D721Med (cell line): Measurements from ENCODE around the gene CTXND2.
"Not testable (repeated sequence)": the region's sequence is repeated elsewhere in the genome, so short reads cannot be mapped to it uniquely, and the experiment has no call there.

Source experiments
- DNase-seq: peaks from one replicate; pipeline ENCODE4 v3.0.0; 2011; ENCODE audit warnings: low spot score; ENCODE audit not compliant: insufficient read length
- FAIRE-seq: peaks from 2 replicates; lab custom pipeline; 2011; peaks lifted over from hg19 to GRCh38; lab: Jason Lieb, UNC
- TF ChIP-seq, protein P1 (sequence below): IDR thresholded peaks from 2 replicates; pipeline ENCODE4 v1.5.1; 2012; ENCODE audit warnings: mild to moderate bottlenecking, control low read depth; ENCODE audit not compliant: insufficient read depth; ENCODE audit errors: missing control alignments

The CTXND2 gene

DNA sequence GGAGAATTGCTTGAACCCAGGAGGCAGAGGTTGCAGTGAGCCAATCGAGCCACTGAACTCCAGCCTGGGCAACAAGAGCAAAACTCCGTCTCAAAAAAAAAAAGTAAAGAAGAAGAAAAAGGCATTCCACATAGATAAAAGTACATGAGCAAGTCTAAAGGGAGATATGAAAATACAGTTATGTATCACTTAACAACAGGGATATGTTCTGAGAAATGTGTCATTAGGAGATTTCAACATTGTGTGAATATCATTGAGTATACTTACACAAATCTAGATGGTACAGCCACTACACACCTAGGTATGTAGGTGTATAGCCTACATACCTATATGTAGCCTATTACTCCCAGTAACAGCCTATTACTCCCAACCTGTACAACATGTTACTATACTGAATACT, 23.2 kb upstream of the CTXND2 start:
- no peak for FAIRE-seq
- TF ChIP-seq, protein P1, sequence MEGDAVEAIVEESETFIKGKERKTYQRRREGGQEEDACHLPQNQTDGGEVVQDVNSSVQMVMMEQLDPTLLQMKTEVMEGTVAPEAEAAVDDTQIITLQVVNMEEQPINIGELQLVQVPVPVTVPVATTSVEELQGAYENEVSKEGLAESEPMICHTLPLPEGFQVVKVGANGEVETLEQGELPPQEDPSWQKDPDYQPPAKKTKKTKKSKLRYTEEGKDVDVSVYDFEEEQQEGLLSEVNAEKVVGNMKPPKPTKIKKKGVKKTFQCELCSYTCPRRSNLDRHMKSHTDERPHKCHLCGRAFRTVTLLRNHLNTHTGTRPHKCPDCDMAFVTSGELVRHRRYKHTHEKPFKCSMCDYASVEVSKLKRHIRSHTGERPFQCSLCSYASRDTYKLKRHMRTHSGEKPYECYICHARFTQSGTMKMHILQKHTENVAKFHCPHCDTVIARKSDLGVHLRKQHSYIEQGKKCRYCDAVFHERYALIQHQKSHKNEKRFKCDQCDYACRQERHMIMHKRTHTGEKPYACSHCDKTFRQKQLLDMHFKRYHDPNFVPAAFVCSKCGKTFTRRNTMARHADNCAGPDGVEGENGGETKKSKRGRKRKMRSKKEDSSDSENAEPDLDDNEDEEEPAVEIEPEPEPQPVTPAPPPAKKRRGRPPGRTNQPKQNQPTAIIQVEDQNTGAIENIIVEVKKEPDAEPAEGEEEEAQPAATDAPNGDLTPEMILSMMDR: no peak
- no peak for DNase-seq

DNA sequence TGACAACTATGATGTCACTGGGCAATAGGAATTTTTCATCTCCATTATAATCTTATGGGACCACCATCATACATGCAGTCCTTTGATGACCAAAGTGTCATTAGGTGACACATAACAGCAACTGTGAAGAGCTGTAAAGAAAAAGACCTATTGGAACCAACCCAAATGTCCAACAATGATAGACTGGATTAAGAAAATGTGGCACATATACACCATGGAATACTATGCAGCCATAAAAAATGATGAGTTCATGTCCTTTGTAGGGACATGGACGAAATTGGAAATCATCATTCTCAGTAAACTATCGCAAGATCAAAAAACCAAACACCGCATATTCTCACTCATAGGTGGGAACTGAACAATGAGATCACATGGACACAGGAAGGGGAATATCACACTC, 22.7 kb upstream of the CTXND2 start:
- not testable (repeated sequence) for DNase-seq, FAIRE-seq

DNA sequence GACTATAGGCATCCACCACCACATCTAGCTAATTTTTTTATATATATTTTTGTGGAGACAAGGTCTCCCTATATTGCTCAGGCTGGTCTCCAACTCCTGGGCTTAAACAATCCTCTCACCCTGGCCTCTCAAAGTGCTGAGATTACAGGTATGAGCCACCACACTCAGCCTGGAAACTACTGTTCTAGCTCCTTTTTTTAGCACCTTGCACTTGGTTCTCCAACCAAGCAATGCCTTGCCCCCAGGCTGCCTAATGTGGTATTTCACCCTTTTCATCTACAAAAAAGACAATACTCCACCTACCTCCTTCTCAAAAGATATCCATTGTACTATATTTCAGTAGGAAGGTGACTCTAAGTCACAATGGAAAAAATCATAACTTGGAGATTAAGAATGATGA, 17.3 kb upstream of the CTXND2 start:
- TF ChIP-seq, protein P1: no peak
- DNase-seq (no peak), FAIRE-seq (no peak)

DNA sequence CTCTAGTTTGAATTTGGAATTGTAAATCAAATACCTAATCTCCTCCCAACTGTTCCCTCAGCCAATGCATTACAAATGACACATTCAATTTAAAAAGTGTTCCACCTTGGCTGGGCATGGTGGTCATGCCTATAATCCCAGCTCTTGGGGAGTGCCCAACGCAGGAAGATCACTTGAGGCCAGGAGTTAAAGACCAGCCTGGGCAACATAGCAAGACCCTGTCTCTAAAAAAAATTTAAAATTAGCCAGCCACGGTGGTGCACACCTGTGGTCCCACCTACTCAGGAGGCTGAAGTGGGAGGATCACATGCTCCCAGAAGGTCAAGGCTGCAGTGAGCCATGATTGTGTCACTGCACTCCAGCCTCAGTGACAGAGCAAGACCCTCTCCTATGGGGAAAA, 14.4 kb upstream of the CTXND2 start:
- FAIRE-seq: no peak
- DNase-seq: no peak
- TF ChIP-seq, protein P1: no peak

DNA sequence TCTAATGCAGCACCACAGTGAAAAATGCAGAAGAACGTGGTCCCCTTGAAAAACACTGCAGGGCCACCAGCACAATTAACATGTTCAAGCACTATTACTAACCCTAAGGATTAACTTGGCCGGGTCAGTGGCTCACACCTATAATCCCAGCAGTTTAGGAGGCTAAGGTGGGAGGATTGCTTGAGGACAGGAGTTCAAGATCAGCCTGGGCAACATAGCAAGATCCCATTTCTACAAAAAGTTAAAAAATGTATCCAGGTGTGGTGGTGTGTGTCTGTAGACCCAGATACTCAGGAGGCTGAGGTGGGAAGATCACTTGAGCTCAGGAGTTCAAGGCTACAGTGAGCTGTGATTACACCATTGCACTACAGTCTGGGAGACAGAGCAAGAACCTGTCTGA, 13.4 kb upstream of the CTXND2 start:
- FAIRE-seq (no peak), DNase-seq (no peak)
- TF ChIP-seq, protein P1: no peak

DNA sequence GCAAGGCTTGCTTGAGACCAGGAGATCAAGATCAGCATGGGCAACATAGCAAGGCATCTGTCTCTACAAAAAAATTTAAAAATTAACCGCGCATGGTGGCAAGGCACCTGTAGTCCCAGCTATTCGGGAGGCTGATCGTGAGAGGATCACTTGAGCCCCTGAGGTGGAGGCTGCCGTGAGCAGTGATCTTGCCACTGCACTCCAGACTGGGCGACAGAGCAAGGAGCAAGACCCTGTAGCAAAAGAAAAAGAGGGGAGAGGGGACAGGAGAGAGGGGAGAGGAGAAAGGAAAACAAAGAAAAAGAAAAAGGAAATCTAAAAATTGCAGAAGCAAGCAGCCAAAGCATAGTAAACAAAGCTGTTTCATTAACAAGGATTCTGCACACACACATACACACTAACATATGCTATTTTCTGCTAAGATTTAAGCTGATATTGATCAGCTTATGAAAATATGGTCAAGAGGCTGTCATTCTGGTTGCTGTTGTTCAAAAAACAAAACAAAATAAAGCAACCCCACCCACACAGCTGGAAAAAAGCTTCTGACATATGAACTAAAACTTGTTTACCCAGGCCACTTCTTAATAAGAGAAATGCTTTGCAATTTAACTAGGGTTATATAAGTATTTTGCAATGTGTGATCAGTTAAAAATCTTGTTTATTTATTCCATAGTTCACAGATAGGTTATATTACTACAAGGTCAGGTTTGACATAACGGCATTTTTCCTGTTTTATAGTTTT, 12.3 kb upstream of the CTXND2 start:
- DNase-seq (no peak), FAIRE-seq (peak; percentile 84)

DNA sequence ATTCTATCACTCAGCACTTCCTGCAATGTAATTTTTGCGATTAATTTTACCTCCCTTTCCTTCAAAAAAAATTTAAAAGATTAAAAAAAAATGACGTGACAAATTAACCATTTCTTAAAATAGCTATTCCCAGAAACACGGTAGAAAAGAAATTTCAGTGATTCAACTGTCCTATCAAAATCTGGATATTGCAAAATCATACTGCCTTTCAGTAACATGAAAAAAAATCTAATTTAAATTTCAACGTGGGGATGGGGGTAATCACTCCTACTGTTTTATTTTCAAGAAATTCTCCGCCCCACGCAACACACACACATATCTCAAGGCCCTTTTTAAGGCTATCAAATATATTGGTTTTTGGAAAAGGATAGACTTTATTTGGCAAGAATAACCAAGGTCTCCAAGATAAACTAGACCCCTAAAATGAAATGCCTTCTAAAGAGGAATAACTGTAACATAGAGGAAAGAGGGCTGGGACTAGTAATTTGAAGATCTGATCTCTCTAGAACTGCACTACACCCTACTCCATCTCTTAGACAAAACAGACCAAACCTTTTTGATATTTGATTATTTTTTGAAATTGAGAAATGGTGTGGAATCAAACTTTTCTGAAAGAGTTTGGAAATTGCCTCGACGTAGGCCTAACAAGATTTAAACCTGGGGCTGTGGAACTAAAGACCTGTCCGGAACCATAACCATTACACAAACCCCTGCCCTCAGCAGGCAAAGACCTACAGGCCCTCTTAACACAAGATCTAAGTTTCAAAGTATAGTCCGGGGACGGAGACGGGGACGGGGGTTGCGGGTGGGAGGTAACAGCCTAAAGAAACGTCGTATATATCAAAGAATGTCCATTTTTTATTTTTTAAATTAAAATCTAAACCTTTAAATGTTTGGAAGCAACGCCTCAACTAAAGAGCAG, 11.5 kb upstream of the CTXND2 start:
- FAIRE-seq (no peak), DNase-seq (no peak)
- TF ChIP-seq, protein P1: no peak

More for the DNA sequence above, 12.3 kb upstream of the CTXND2 start:
- TF ChIP-seq, protein P1: no peak
